Measurements from ENCODE around the gene ZNF451. TPM values are rescaled to one million over a fixed set of nuclear protein-coding genes. Genes with fewer than 3 reads are reported as not detected.
"Not testable (repeated sequence)": the region's sequence is repeated elsewhere in the genome, so short reads cannot be mapped to it uniquely, and the experiment has no call there.

Gene ZNF451
- total RNA-seq = 240 TPM

GRCh38 chr6:57089687-57090457 lies at the start of gene ZNF451:
Gene ZNF451 (plus strand): TSS chr6:57090188. CDS start chr6:57090254, 66 bp downstream.
- no peaks in the 10 kb centered on the region for H3K27me3 ChIP-seq (ENCODE audit: insufficient read depth, low read length)
- H3K9me3 ChIP-seq (ENCODE audit: low read depth, low read length) = no peaks in the 10 kb centered on the region
- peak within 1 kb of the TSS; percentile 58 for H3K4me3 ChIP-seq (ENCODE audit: low read length)
- peaks cover 11% of the 10 kb centered on the region for H3K4me1 ChIP-seq (ENCODE audit: insufficient read depth, low read length)

- not testable (repeated sequence) for H3K4me1 ChIP-seq (ENCODE audit: insufficient read depth, low read length); H3K27me3 ChIP-seq (ENCODE audit: insufficient read depth, low read length); H3K9me3 ChIP-seq (ENCODE audit: low read depth, low read length); H3K4me3 ChIP-seq (ENCODE audit: low read length)
Observed at GRCh38 chr6:57044061-57044460, 45.9 kb upstream of the ZNF451 start.

- no peak overlapping the region for H3K4me3 ChIP-seq (ENCODE audit: low read length)
- peaks cover 4% of the 10 kb centered on the region for H3K4me1 ChIP-seq (ENCODE audit: insufficient read depth, low read length)
- H3K27me3 ChIP-seq (ENCODE audit: insufficient read depth, low read length) = peaks cover 6% of the 10 kb centered on the region
- no peaks in the 10 kb centered on the region for H3K9me3 ChIP-seq (ENCODE audit: low read depth, low read length)
Observed at GRCh38 chr6:57044568-57044967, 45.4 kb upstream of the ZNF451 start.

- H3K4me1 ChIP-seq (ENCODE audit: insufficient read depth, low read length); H3K9me3 ChIP-seq (ENCODE audit: low read depth, low read length); H3K27me3 ChIP-seq (ENCODE audit: insufficient read depth, low read length): not testable (repeated sequence)
- H3K4me3 ChIP-seq (ENCODE audit: low read length) = peak within 1 kb of the TSS; percentile 42
Observed at GRCh38 chr6:57046332-57047256, 43.4 kb upstream of the ZNF451 start, which contains the start of gene KIAA1586. Gene KIAA1586 (plus strand): TSS chr6:57046693. CDS start chr6:57046756, 63 bp downstream.

- not testable (repeated sequence) for H3K4me3 ChIP-seq (ENCODE audit: low read length); H3K9me3 ChIP-seq (ENCODE audit: low read depth, low read length); H3K4me1 ChIP-seq (ENCODE audit: insufficient read depth, low read length); H3K27me3 ChIP-seq (ENCODE audit: insufficient read depth, low read length)
Observed at GRCh38 chr6:57047257-57047585, 42.8 kb upstream of the ZNF451 start.

GRCh38 chr6:57047859-57048258 lies 42.1 kb upstream of the ZNF451 start:
- H3K27me3 ChIP-seq (ENCODE audit: insufficient read depth, low read length); H3K4me3 ChIP-seq (ENCODE audit: low read length); H3K4me1 ChIP-seq (ENCODE audit: insufficient read depth, low read length); H3K9me3 ChIP-seq (ENCODE audit: low read depth, low read length): not testable (repeated sequence)

- Histone ChIP-seq H3K9me3 (ENCODE audit: low read depth, low read length) (no peaks in the 10 kb centered on the region), H3K4me1 (ENCODE audit: insufficient read depth, low read length) (peaks cover 4% of the 10 kb centered on the region), H3K4me3 (ENCODE audit: low read length) (no peak overlapping the region), H3K27me3 (ENCODE audit: insufficient read depth, low read length) (peaks cover 6% of the 10 kb centered on the region)
Observed at GRCh38 chr6:57048577-57048976, 41.4 kb upstream of the ZNF451 start.

- Histone ChIP-seq H3K9me3 (ENCODE audit: low read depth, low read length) (no peaks in the 10 kb centered on the region), H3K4me3 (ENCODE audit: low read length) (no peak overlapping the region), H3K27me3 (ENCODE audit: insufficient read depth, low read length) (no peaks in the 10 kb centered on the region), H3K4me1 (ENCODE audit: insufficient read depth, low read length) (no peaks in the 10 kb centered on the region)
Observed at GRCh38 chr6:57063847-57064246, 26.1 kb upstream of the ZNF451 start.

- Histone ChIP-seq H3K4me1 (ENCODE audit: insufficient read depth, low read length) (no peaks in the 10 kb centered on the region), H3K9me3 (ENCODE audit: low read depth, low read length) (no peaks in the 10 kb centered on the region), H3K4me3 (ENCODE audit: low read length) (no peak overlapping the region), H3K27me3 (ENCODE audit: insufficient read depth, low read length) (no peaks in the 10 kb centered on the region)
Observed at GRCh38 chr6:57064809-57065208, 25.2 kb upstream of the ZNF451 start.

GRCh38 chr6:57068061-57068460 lies 21.9 kb upstream of the ZNF451 start:
- Histone ChIP-seq H3K4me1 (ENCODE audit: insufficient read depth, low read length) (no peaks in the 10 kb centered on the region), H3K4me3 (ENCODE audit: low read length) (no peak overlapping the region), H3K27me3 (ENCODE audit: insufficient read depth, low read length) (no peaks in the 10 kb centered on the region), H3K9me3 (ENCODE audit: low read depth, low read length) (no peaks in the 10 kb centered on the region)

GRCh38 chr6:57069228-57069627 lies 20.8 kb upstream of the ZNF451 start:
- no peaks in the 10 kb centered on the region for H3K9me3 ChIP-seq (ENCODE audit: low read depth, low read length)
- H3K4me3 ChIP-seq (ENCODE audit: low read length) = no peak overlapping the region
- no peaks in the 10 kb centered on the region for H3K4me1 ChIP-seq (ENCODE audit: insufficient read depth, low read length)
- H3K27me3 ChIP-seq (ENCODE audit: insufficient read depth, low read length) = no peaks in the 10 kb centered on the region

- H3K27me3 ChIP-seq (ENCODE audit: insufficient read depth, low read length) = no peaks in the 10 kb centered on the region
- H3K4me3 ChIP-seq (ENCODE audit: low read length) = no peak overlapping the region
- H3K9me3 ChIP-seq (ENCODE audit: low read depth, low read length) = no peaks in the 10 kb centered on the region
- no peaks in the 10 kb centered on the region for H3K4me1 ChIP-seq (ENCODE audit: insufficient read depth, low read length)
Observed at GRCh38 chr6:57069920-57070331, 20.1 kb upstream of the ZNF451 start.

- H3K9me3 ChIP-seq (ENCODE audit: low read depth, low read length) = no peaks in the 10 kb centered on the region
- H3K4me1 ChIP-seq (ENCODE audit: insufficient read depth, low read length) = no peaks in the 10 kb centered on the region
- H3K27me3 ChIP-seq (ENCODE audit: insufficient read depth, low read length) = no peaks in the 10 kb centered on the region
- no peak overlapping the region for H3K4me3 ChIP-seq (ENCODE audit: low read length)
Observed at GRCh38 chr6:57072108-57072507, 17.9 kb upstream of the ZNF451 start.

- Histone ChIP-seq H3K9me3 (ENCODE audit: low read depth, low read length) (no peaks in the 10 kb centered on the region), H3K4me3 (ENCODE audit: low read length) (no peak overlapping the region), H3K4me1 (ENCODE audit: insufficient read depth, low read length) (no peaks in the 10 kb centered on the region), H3K27me3 (ENCODE audit: insufficient read depth, low read length) (no peaks in the 10 kb centered on the region)
Observed at GRCh38 chr6:57074383-57074782, 15.6 kb upstream of the ZNF451 start.

- Histone ChIP-seq H3K4me1 (ENCODE audit: insufficient read depth, low read length) (no peaks in the 10 kb centered on the region), H3K4me3 (ENCODE audit: low read length) (no peak overlapping the region), H3K27me3 (ENCODE audit: insufficient read depth, low read length) (no peaks in the 10 kb centered on the region), H3K9me3 (ENCODE audit: low read depth, low read length) (no peaks in the 10 kb centered on the region)
Observed at GRCh38 chr6:57075092-57075491, 14.9 kb upstream of the ZNF451 start.
